Right atrium auricular region (tissue), 2 donors: ENCODE data around the gene SPTAN1. TPM values are rescaled to one million over a fixed set of nuclear protein-coding genes. Genes with fewer than 3 reads are reported as not detected.

Source experiments
- DNase-seq: peaks from one replicate; pipeline ENCODE4 v3.0.0-alpha.2; 2019; ENCODE audit warnings: low spot score
- H3K27ac ChIP-seq, 2 donors: fragments of 200-600 bp; sonication (generic); 1 replicate in 1 of 2; 2 replicates in 1 of 2; pipeline ENCODE4 v1.5.1; 2016 to 2019
- H3K27me3 ChIP-seq, 2 donors: fragments of 200-600 bp; sonication (generic); one replicate each; pipeline versions ENCODE4 v1.5.1 to v1.6.0; 2017 to 2019
- H3K36me3 ChIP-seq: fragments of 200-600 bp; sonication (generic); one replicate; pipeline ENCODE4 v1.5.1; 2016
- H3K4me1 ChIP-seq, 2 donors: fragments of 200-600 bp; sonication (generic); one replicate each; pipeline versions ENCODE4 v1.5.1 to v1.6.0; 2017 to 2019
- H3K4me3 ChIP-seq, 2 donors: fragments of 200-600 bp; sonication (generic); 1 replicate in 1 of 2; 2 replicates in 1 of 2; pipeline ENCODE4 v1.5.1; 2017 to 2019; ENCODE audit warnings: mild to moderate bottlenecking in 1 of 2, moderate library complexity in 1 of 2
- H3K9me3 ChIP-seq, 2 donors: fragments of 200-600 bp; sonication (generic); one replicate each; pipeline ENCODE4 v1.5.1; 2019
- total RNA-seq, 2 donors: library from RNA; depleted of rRNA; stranded (reverse); fragments of >200 nt; gene quantifications; one replicate each; pipeline ENCODE4 v1.1.0, GENCODE V29; 2016
- TF ChIP-seq, protein P1 (sequence below), 2 donors: fragments of 200-600 bp; sonication (generic); IDR thresholded peaks; one replicate each; pipeline ENCODE4 v1.5.1; 2019; ENCODE audit warnings: antibody characterized with exemption in 2 of 2

The SPTAN1 gene
- total RNA-seq, 2 donors from 2014 or later = 233 to 270 TPM

DNA sequence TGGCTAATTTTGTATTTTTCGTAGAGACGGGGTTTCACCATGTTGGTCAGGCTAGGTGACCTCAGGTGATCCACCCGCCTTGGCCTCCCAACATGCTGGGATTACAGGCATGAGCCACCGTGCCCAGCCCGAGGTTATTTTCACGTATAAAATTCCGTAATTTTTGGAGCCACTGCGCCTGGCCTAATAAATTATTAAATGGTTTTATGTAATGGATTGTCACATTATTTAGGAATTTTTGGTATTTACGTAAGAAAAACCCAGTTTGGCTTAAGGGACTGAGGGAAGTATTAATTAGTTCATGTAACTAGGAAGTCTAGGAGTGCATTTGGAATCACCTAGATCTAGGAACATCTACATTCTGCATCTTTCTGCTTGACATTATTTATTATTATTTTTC is 39.6 kb upstream of the SPTAN1 start:
- TF ChIP-seq, protein P1, sequence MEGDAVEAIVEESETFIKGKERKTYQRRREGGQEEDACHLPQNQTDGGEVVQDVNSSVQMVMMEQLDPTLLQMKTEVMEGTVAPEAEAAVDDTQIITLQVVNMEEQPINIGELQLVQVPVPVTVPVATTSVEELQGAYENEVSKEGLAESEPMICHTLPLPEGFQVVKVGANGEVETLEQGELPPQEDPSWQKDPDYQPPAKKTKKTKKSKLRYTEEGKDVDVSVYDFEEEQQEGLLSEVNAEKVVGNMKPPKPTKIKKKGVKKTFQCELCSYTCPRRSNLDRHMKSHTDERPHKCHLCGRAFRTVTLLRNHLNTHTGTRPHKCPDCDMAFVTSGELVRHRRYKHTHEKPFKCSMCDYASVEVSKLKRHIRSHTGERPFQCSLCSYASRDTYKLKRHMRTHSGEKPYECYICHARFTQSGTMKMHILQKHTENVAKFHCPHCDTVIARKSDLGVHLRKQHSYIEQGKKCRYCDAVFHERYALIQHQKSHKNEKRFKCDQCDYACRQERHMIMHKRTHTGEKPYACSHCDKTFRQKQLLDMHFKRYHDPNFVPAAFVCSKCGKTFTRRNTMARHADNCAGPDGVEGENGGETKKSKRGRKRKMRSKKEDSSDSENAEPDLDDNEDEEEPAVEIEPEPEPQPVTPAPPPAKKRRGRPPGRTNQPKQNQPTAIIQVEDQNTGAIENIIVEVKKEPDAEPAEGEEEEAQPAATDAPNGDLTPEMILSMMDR (IDR thresholded peaks at IDR 0.05) = no peak
- H3K4me1 ChIP-seq = peaks cover 0 to 6% of the 10 kb centered on the region in 2 donors
- no peaks in the 10 kb centered on the region for H3K9me3 ChIP-seq
- H3K27me3 ChIP-seq = no peaks in the 10 kb centered on the region
- H3K36me3 ChIP-seq = peaks cover 40% of the 10 kb centered on the region
- no peak for DNase-seq
- H3K27ac ChIP-seq = no peak overlapping the region
- H3K4me3 ChIP-seq = no peak overlapping the region

DNA sequence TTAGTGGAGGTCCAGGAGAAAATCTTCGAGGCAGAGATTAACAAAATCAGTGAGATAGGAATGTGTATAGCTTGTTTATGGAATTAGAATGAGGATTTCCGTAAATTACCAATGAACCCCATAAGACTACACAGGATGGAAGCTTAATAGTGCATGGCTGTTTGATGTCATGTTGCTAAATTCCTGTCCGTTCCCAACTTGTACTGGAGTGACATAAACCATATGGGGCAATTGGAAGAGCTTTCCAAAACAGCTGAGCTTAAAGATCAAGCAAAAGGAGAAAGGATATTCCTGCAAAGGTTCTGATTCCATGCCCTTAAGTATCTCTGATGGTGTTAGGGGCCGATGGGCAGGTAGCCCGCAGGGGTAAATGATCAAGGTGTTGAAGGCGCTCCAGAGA is 30.4 kb upstream of the SPTAN1 start:
- Histone ChIP-seq H3K4me3 (no peak overlapping the region), H3K27me3 (no peaks in the 10 kb centered on the region), H3K36me3 (peaks cover 57% of the 10 kb centered on the region), H3K27ac (no peak overlapping the region), H3K9me3 (no peaks in the 10 kb centered on the region), H3K4me1 (peaks cover 0 to 9% of the 10 kb centered on the region in 2 donors)
- TF ChIP-seq, protein P1 (IDR thresholded peaks at IDR 0.05) = no peak
- DNase-seq = no peak

DNA sequence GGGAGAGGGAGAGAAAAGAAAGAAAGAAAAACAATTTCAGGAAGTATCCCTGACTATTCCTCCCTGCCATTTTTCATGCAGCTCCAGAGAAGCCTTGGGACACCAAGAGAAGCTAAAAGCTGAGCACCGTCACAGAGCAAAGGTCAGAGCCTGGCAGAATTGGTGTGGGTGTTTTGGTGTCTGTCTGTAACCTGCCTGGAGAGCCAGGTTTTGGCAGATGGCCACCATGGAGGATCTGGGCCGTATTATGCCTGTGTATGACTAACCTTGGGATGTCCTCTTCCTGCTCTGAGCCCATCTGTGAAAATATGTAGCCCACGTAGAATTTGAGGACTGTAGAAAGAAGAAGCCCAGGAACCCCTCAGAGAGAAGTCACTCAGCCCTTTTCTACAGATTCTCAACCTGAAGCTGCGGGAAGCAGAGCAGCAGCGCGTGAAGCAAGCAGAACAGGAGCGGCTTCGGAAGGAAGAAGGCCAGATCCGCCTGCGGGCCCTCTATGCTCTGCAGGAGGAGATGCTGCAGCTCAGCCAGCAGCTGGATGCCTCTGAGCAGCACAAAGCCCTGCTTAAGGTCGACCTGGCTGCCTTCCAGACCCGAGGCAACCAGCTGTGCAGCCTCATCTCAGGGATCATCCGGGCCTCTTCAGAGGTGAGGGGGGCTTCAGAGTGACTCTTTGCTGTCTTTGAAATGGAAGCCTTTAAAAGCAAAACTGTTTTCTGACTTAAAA is 29.0 kb upstream of the SPTAN1 start:
- Histone ChIP-seq H3K9me3 (no peaks in the 10 kb centered on the region), H3K36me3 (peaks cover 64% of the 10 kb centered on the region), H3K4me1 (peaks cover 0 to 9% of the 10 kb centered on the region in 2 donors), H3K27me3 (no peaks in the 10 kb centered on the region), H3K27ac (no peak overlapping the region), H3K4me3 (no peak overlapping the region)
- DNase-seq = no peak
- TF ChIP-seq, protein P1 (IDR thresholded peaks at IDR 0.05) = no peak

DNA sequence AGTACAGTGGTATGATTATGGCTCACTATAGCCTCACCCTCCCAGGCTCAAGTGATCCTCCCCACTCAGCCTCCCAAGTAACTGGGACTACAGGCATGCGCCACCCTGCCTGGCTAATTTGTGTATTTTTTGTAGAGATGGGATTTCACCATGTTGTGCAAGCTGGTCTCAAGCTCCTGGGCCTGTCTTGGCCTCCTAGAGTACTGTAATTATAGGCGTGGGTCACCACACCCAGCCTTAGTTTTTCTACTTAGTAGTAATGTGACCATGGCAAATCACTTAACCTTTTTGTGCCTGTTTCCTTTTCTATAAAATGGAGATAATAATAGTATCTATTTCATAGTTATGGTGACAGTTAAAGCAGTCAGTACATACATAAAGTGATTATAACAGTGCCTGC is 25.7 kb upstream of the SPTAN1 start:
- DNase-seq = no peak
- no peaks in the 10 kb centered on the region for H3K27me3 ChIP-seq
- H3K36me3 ChIP-seq = peaks cover 80% of the 10 kb centered on the region
- no peak overlapping the region for H3K4me3 ChIP-seq
- no peak overlapping the region for H3K27ac ChIP-seq
- H3K4me1 ChIP-seq = peaks cover 0 to 9% of the 10 kb centered on the region in 2 donors
- TF ChIP-seq, protein P1 (IDR thresholded peaks at IDR 0.05) = no peak
- no peaks in the 10 kb centered on the region for H3K9me3 ChIP-seq

DNA sequence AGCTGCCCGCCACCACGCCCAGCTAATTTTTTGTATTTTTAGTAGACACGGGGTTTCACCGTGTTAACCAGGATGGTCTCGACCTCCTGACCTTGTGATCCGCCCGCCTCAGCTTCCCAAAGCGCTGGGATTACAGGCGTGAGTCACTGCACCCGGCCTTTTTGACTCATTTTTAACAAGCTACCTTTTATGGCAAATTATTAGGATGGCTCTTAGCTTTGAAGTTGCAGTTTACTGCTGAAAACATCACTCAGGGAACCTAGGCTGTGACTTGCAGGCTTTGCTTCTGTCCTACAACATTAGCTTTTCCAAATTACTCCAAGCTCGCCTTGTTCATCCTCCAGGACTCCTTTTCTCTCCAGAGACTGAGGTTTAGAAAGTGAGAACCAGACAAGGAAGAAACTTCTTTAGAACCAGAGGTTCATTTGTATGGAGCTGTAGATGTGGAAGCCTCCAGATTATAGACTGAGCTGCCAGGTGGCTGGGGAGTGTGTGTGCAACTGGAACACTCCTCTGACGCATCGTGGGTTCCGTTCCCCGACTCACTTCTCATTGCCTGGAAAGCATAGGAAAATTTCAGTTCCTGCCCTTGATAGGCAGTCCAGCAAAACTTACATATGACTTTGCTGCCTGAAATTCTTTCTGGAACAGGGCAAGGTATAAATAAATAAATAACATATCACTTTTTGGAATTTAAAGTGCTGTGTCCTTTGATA is 23.8 kb upstream of the SPTAN1 start:
- no peaks in the 10 kb centered on the region for H3K4me1 ChIP-seq
- no peak for DNase-seq
- peaks cover 77% of the 10 kb centered on the region for H3K36me3 ChIP-seq
- no peaks in the 10 kb centered on the region for H3K27me3 ChIP-seq
- H3K4me3 ChIP-seq = no peak overlapping the region
- H3K27ac ChIP-seq = no peak overlapping the region
- H3K9me3 ChIP-seq = no peaks in the 10 kb centered on the region
- TF ChIP-seq, protein P1 (IDR thresholded peaks at IDR 0.05) = no peak
